SK-N-SH treated with all-trans-retinoic acid at 6 μM for 48 hours (cell line): ENCODE data around the gene INTS3.

Source experiments
- ATAC-seq: fragments of 200-7000 bp; cut with Tn5 transposase; 3 replicates; pipeline ENCODE4 v1.9.1; 2020; ENCODE audit warnings: mild to moderate bottlenecking, moderate library complexity
- BACH2 ChIP-seq: fragments of 250-450 bp; sonication (Bioruptor Pico); IDR thresholded peaks from 2 replicates; pipeline ENCODE4 v1.9.0; 2021; ENCODE audit warnings: mild to moderate bottlenecking, borderline replicate concordance
- CSDC2 ChIP-seq: fragments of 250-450 bp; sonication (Bioruptor Pico); IDR thresholded peaks from 2 replicates; pipeline ENCODE4 v1.5.0; 2020; ENCODE audit warnings: mild to moderate bottlenecking, moderate library complexity
- CSRNP3 ChIP-seq: fragments of 250-450 bp; sonication (Bioruptor Pico); IDR thresholded peaks from 2 replicates; pipeline ENCODE4 v1.5.1; 2021; ENCODE audit warnings: mild to moderate bottlenecking, moderate library complexity
- ESRRG ChIP-seq: fragments of 250-450 bp; sonication (Bioruptor Pico); IDR thresholded peaks from 2 replicates; pipeline ENCODE4 v1.6.1; 2021; ENCODE audit warnings: mild to moderate bottlenecking
- ISL1 ChIP-seq: fragments of 250-450 bp; sonication (Bioruptor Pico); IDR thresholded peaks from 2 replicates; pipeline ENCODE4 v2.1.2; 2022; ENCODE audit warnings: mild to moderate bottlenecking, moderate library complexity
- OSR1 ChIP-seq: fragments of 250-450 bp; sonication (Bioruptor Pico); IDR thresholded peaks from 2 replicates; pipeline ENCODE4 v1.8.0; 2022; ENCODE audit warnings: moderate library complexity, mild to moderate bottlenecking, inconsistent platforms
- PATZ1 ChIP-seq: fragments of 250-450 bp; sonication (Bioruptor Pico); IDR thresholded peaks from 2 replicates; pipeline ENCODE4 v1.8.0; 2020; ENCODE audit warnings: mild to moderate bottlenecking, moderate library complexity, borderline replicate concordance
- RARB ChIP-seq: fragments of 250-450 bp; sonication (Bioruptor Pico); IDR thresholded peaks from 2 replicates; pipeline ENCODE4 v1.8.0; 2021; ENCODE audit warnings: mild to moderate bottlenecking, moderate library complexity
- TOX ChIP-seq: fragments of 250-450 bp; sonication (Bioruptor Pico); IDR thresholded peaks from 2 replicates; pipeline ENCODE4 v1.8.0; 2021; ENCODE audit warnings: mild to moderate bottlenecking, moderate library complexity, borderline replicate concordance
- ZC3H10 ChIP-seq: fragments of 250-450 bp; sonication (Bioruptor Pico); IDR thresholded peaks from 2 replicates; pipeline ENCODE4 v1.5.1; 2021; ENCODE audit warnings: mild to moderate bottlenecking, moderate library complexity
- ZFP3 ChIP-seq: fragments of 250-450 bp; sonication (Bioruptor Pico); IDR thresholded peaks from 2 replicates; pipeline ENCODE4 v1.5.0; 2020; ENCODE audit warnings: mild to moderate bottlenecking, moderate library complexity
- ZFP30 ChIP-seq: fragments of 450-650 bp; formaldehyde crosslinking; IDR thresholded peaks from 2 replicates; pipeline ENCODE4 v1.5.0; 2022; ENCODE audit warnings: mild to moderate bottlenecking, moderate library complexity
- ZNF70 ChIP-seq: fragments of 450-650 bp; formaldehyde crosslinking; IDR thresholded peaks from 2 replicates; pipeline ENCODE4 v1.5.0; 2020; ENCODE audit warnings: mild to moderate bottlenecking, moderate library complexity
- ZNF8 ChIP-seq: fragments of 450-650 bp; formaldehyde crosslinking; IDR thresholded peaks from 2 replicates; pipeline ENCODE4 v1.5.0; 2020; ENCODE audit warnings: mild to moderate bottlenecking, moderate library complexity
- TF ChIP-seq, protein P1 (sequence below): fragments of 250-450 bp; sonication (Bioruptor Pico); IDR thresholded peaks from 2 replicates; pipeline ENCODE4 v1.5.1; 2020; ENCODE audit warnings: low read depth, mild to moderate bottlenecking, moderate library complexity
- TF ChIP-seq, protein P2 (sequence below): fragments of 250-450 bp; sonication (Bioruptor Pico); IDR thresholded peaks from 2 replicates; pipeline ENCODE4 v1.8.0; 2021; ENCODE audit warnings: low read depth, mild to moderate bottlenecking, moderate library complexity, borderline replicate concordance
- TF ChIP-seq, protein P3 (sequence below): fragments of 250-450 bp; sonication (Bioruptor Pico); IDR thresholded peaks from 2 replicates; pipeline ENCODE4 v1.5.0; 2020; ENCODE audit warnings: mild to moderate bottlenecking, moderate library complexity

Gene INTS3

GRCh38 chr1:153774780-153775457 lies 47.1 kb downstream of the INTS3 start, which contains the start of gene SLC27A3:
SLC27A3 (plus strand) TSS chr1:153775407; CDS start chr1:153775498, 91 bp downstream.
- peak; percentile 49; the same call in 2 of the 3 replicates for ATAC-seq
- TF ChIP-seq OSR1 (CRISPR knock-in tag) (no peak), ESRRG (CRISPR knock-in tag) (no peak), ZC3H10 (CRISPR knock-in tag) (no peak), ZNF70 (CRISPR knock-in tag) (no peak), ZFP30 (no peak), PATZ1 (CRISPR knock-in tag) (no peak), CSRNP3 (no peak), ZFP3 (CRISPR knock-in tag) (no peak), RARB (CRISPR knock-in tag) (no peak), ISL1 (CRISPR knock-in tag) (no peak), CSDC2 (no peak), ZNF8 (CRISPR knock-in tag) (no peak)
- TF ChIP-seq, protein P1, sequence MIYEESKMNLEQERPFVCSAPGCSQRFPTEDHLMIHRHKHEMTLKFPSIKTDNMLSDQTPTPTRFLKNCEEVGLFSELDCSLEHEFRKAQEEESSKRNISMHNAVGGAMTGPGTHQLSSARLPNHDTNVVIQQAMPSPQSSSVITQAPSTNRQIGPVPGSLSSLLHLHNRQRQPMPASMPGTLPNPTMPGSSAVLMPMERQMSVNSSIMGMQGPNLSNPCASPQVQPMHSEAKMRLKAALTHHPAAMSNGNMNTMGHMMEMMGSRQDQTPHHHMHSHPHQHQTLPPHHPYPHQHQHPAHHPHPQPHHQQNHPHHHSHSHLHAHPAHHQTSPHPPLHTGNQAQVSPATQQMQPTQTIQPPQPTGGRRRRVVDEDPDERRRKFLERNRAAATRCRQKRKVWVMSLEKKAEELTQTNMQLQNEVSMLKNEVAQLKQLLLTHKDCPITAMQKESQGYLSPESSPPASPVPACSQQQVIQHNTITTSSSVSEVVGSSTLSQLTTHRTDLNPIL = no peak
- TF ChIP-seq, protein P2, sequence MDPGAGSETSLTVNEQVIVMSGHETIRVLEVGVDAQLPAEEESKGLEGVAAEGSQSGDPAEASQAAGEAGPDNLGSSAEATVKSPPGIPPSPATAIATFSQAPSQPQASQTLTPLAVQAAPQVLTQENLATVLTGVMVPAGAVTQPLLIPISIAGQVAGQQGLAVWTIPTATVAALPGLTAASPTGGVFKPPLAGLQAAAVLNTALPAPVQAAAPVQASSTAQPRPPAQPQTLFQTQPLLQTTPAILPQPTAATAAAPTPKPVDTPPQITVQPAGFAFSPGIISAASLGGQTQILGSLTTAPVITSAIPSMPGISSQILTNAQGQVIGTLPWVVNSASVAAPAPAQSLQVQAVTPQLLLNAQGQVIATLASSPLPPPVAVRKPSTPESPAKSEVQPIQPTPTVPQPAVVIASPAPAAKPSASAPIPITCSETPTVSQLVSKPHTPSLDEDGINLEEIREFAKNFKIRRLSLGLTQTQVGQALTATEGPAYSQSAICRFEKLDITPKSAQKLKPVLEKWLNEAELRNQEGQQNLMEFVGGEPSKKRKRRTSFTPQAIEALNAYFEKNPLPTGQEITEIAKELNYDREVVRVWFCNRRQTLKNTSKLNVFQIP (CRISPR knock-in tag) = no peak

- ATAC-seq = peak; percentile 70
- TF ChIP-seq ZC3H10 (CRISPR knock-in tag) (no peak), BACH2 (CRISPR knock-in tag) (no peak), ESRRG (CRISPR knock-in tag) (no peak), CSDC2 (no peak), TOX (CRISPR knock-in tag) (no peak), ZFP3 (CRISPR knock-in tag) (no peak), ZFP30 (no peak), ZNF70 (CRISPR knock-in tag) (no peak)
- TF ChIP-seq, protein P3, sequence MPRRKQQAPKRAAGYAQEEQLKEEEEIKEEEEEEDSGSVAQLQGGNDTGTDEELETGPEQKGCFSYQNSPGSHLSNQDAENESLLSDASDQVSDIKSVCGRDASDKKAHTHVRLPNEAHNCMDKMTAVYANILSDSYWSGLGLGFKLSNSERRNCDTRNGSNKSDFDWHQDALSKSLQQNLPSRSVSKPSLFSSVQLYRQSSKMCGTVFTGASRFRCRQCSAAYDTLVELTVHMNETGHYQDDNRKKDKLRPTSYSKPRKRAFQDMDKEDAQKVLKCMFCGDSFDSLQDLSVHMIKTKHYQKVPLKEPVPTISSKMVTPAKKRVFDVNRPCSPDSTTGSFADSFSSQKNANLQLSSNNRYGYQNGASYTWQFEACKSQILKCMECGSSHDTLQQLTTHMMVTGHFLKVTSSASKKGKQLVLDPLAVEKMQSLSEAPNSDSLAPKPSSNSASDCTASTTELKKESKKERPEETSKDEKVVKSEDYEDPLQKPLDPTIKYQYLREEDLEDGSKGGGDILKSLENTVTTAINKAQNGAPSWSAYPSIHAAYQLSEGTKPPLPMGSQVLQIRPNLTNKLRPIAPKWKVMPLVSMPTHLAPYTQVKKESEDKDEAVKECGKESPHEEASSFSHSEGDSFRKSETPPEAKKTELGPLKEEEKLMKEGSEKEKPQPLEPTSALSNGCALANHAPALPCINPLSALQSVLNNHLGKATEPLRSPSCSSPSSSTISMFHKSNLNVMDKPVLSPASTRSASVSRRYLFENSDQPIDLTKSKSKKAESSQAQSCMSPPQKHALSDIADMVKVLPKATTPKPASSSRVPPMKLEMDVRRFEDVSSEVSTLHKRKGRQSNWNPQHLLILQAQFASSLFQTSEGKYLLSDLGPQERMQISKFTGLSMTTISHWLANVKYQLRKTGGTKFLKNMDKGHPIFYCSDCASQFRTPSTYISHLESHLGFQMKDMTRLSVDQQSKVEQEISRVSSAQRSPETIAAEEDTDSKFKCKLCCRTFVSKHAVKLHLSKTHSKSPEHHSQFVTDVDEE (CRISPR knock-in tag) = no peak
- TF ChIP-seq, protein P2 (CRISPR knock-in tag) = no peak
Measured at GRCh38 chr1:153775458-153776327, 47.8 kb downstream of the INTS3 start.
